ENCODE results near the gene TLE5. TPM values are rescaled to one million over a fixed set of nuclear protein-coding genes. Genes with fewer than 3 reads are reported as not detected.
"Not testable (repeated sequence)": the region's sequence is repeated elsewhere in the genome, so short reads cannot be mapped to it uniquely, and the experiment has no call there.

Gene TLE5
- total and polyA plus RNA-seq, 2 experiments from 2014 or later = 487 to 612 TPM

GRCh38 chr19:3053780-3054179 lies 8.5 kb downstream of the TLE5 start:
- no peak for DNase-seq (ENCODE audit: low read depth in 1 of 2, low spot score in 1 of 2)
- no peak for TF ChIP-seq CTCF (IDR thresholded peaks at IDR 0.05; ENCODE audit: low read depth, low read length)
- Histone ChIP-seq H3K27me3 (no peaks in the 10 kb centered on the region), H3K4me3 (no peak overlapping the region), H3K36me3 (peaks cover 18% of the 10 kb centered on the region), H3K27ac (peak overlapping the region; percentile 35), H3K4me1 (ENCODE audit: low read depth) (peaks cover 12% of the 10 kb centered on the region), H3K9me3 (ENCODE audit: low read depth) (no peaks in the 10 kb centered on the region)

- TF ChIP-seq CTCF (IDR thresholded peaks at IDR 0.05; ENCODE audit: low read depth, low read length) = no peak
- no peak for DNase-seq (ENCODE audit: low read depth in 1 of 2, low spot score in 1 of 2)
- Histone ChIP-seq H3K4me1 (ENCODE audit: low read depth) (peaks cover 12% of the 10 kb centered on the region), H3K27me3 (no peaks in the 10 kb centered on the region), H3K4me3 (no peak overlapping the region), H3K9me3 (ENCODE audit: low read depth) (no peaks in the 10 kb centered on the region), H3K36me3 (peaks cover 12% of the 10 kb centered on the region), H3K27ac (peak overlapping the region; percentile 22)
Measured at GRCh38 chr19:3053218-3053621, 9.1 kb downstream of the TLE5 start.

- H3K36me3 ChIP-seq; H3K27ac ChIP-seq; H3K27me3 ChIP-seq; DNase-seq (ENCODE audit: low read depth in 1 of 2, low spot score in 1 of 2); H3K9me3 ChIP-seq (ENCODE audit: low read depth); H3K4me1 ChIP-seq (ENCODE audit: low read depth); H3K4me3 ChIP-seq: not testable (repeated sequence)
Measured at GRCh38 chr19:3050016-3050415, 12.3 kb downstream of the TLE5 start.

GRCh38 chr19:3049089-3049488 lies 13.2 kb downstream of the TLE5 start:
- H3K4me3 ChIP-seq = no peak overlapping the region
- TF ChIP-seq CTCF (IDR thresholded peaks at IDR 0.05; ENCODE audit: low read depth, low read length) = no peak
- H3K4me1 ChIP-seq (ENCODE audit: low read depth) = no peaks in the 10 kb centered on the region
- DNase-seq (ENCODE audit: low read depth in 1 of 2, low spot score in 1 of 2) = no peak
- H3K27ac ChIP-seq = no peak overlapping the region
- H3K27me3 ChIP-seq = no peaks in the 10 kb centered on the region
- H3K9me3 ChIP-seq (ENCODE audit: low read depth) = no peaks in the 10 kb centered on the region
- no peaks in the 10 kb centered on the region for H3K36me3 ChIP-seq

GRCh38 chr19:3048190-3048533 lies 14.1 kb downstream of the TLE5 start:
- no peaks in the 10 kb centered on the region for H3K9me3 ChIP-seq (ENCODE audit: low read depth)
- TF ChIP-seq CTCF (IDR thresholded peaks at IDR 0.05; ENCODE audit: low read depth, low read length) = no peak
- no peaks in the 10 kb centered on the region for H3K36me3 ChIP-seq
- H3K4me1 ChIP-seq (ENCODE audit: low read depth) = no peaks in the 10 kb centered on the region
- H3K27me3 ChIP-seq = no peaks in the 10 kb centered on the region
- no peak overlapping the region for H3K27ac ChIP-seq
- DNase-seq (ENCODE audit: low read depth in 1 of 2, low spot score in 1 of 2) = no peak
- H3K4me3 ChIP-seq = peak overlapping the region; percentile 41

GRCh38 chr19:3047496-3048189 lies 14.7 kb downstream of the TLE5 start:
- no peak overlapping the region for H3K27ac ChIP-seq
- no peaks in the 10 kb centered on the region for H3K27me3 ChIP-seq
- H3K36me3 ChIP-seq = no peaks in the 10 kb centered on the region
- TF ChIP-seq CTCF (IDR thresholded peaks at IDR 0.05; ENCODE audit: low read depth, low read length) = no peak
- no peaks in the 10 kb centered on the region for H3K9me3 ChIP-seq (ENCODE audit: low read depth)
- DNase-seq (ENCODE audit: low read depth in 1 of 2, low spot score in 1 of 2) = peak; percentile 80 to 86
- no peaks in the 10 kb centered on the region for H3K4me1 ChIP-seq (ENCODE audit: low read depth)
- H3K4me3 ChIP-seq = peak overlapping the region; percentile 41
